GM21447 (cell line): ENCODE measurements around the gene SLC2A9.
"Not testable (repeated sequence)": the region's sequence is repeated elsewhere in the genome, so short reads cannot be mapped to it uniquely, and the experiment has no call there.

Experiments
- ATAC-seq: cut with Tn5 transposase; IDR thresholded peaks from one replicate; pipeline ENCODE4 v1.9.1; 2021; ENCODE audit not compliant: unreplicated experiment

The SLC2A9 gene

DNA sequence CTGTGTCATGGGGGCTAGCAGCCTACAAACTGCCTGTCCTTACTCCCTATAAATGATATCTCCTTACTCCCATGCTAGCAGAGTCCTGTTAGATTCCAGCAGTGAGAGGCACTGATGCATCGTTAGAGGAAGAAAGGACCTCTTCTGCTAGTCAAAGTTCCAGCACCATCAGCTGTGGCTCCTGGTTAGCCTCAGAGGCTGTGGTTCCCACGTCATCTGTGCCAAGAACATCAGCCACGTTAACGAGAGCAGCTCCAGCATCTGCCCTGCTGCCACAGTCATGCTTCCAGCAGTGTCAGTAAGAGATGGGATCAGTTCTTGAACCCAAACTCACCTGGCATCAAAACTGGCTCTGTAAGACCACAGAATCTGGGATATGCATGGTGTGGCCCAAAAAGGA lies 88.5 kb downstream of the SLC2A9 start:
- ATAC-seq: no peak

DNA sequence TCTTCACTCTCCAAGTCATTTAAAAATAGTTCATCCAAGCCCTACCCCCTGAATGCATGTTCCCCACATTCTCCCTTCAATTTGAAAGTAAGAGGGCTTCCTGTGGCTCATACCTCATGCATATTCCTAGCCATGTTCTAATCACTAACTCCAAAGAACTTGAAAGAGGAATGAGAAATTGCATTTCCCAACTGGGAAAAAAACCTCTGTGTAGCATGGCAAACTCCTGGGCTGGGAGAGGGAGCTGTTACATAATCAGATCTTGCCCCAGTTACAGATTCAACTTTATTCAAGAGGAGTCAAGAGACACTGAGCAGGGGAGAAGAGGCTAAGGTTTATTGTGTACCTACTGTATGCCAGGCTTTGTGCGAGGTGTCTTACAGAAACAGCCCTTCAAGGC lies 90.2 kb downstream of the SLC2A9 start:
- ATAC-seq: no peak

DNA sequence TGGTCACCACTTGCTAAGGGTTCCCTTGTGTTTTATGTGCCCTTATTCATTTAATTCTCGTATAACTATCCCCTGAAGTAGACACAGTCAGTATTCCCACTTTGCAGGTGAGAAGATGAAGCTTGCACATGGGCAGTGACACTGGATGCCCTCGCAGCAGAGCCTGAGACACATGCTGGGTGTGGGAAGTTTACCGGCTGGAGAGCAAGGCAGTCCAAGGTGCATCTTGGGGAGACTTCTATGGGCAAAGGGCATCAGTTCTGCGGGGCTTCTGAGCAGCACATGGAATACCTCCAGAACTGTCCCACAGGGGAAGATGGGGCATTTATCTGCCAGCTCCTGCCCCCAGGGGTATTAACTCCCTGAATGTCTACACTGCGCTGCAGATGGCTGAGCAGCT lies 92.2 kb downstream of the SLC2A9 start:
- ATAC-seq: no peak

DNA sequence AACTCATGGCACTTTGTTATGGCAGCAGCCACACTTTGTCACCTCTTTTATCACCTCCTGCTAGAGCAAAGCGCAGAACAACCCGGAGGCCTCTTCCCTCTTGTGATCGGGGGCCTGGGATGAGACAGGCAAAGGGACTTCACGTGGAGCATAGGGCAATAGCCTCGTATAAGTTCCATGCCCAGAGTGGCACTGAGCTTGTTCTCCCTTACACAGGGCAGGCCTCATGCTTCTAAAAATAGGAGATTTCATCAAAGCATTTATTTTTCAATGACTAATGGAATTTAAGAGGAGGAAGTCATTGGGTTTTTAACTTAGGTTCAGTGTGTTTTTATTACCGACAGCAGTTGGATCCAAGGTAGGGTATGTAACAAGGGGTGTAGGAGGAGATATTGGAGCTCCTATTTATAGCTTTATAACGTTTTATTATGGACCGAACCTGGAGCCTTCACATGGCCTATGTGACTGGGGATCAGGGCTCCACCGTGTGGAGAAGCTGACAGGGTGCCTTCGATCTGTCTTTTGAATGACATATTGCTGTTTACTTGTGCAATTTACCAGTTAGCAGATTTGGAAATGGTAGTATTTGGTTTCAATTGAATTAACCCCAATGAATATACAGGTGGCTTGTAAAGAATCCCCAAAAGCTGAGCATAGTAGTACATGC lies 93.8 kb downstream of the SLC2A9 start:
- no peak for ATAC-seq

DNA sequence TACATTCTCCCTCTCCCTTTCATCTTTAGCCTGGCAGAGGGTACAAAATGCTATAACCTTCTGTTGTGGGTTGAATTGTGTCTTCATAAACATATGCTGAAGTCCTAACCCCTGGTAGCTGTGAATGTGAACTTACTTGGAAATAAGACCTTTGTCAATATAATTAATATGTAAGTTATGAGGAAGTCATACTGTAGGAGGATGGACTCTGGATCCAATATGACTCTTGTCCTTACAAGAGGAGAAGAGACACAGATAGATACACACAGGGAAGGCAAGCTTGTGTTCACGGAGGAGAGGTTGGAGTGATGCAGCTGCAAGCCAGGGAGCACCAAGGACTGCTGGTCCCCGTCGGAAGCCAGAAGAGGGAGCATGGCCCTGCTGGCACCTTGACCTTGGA lies 94.7 kb downstream of the SLC2A9 start:
- ATAC-seq: no peak

DNA sequence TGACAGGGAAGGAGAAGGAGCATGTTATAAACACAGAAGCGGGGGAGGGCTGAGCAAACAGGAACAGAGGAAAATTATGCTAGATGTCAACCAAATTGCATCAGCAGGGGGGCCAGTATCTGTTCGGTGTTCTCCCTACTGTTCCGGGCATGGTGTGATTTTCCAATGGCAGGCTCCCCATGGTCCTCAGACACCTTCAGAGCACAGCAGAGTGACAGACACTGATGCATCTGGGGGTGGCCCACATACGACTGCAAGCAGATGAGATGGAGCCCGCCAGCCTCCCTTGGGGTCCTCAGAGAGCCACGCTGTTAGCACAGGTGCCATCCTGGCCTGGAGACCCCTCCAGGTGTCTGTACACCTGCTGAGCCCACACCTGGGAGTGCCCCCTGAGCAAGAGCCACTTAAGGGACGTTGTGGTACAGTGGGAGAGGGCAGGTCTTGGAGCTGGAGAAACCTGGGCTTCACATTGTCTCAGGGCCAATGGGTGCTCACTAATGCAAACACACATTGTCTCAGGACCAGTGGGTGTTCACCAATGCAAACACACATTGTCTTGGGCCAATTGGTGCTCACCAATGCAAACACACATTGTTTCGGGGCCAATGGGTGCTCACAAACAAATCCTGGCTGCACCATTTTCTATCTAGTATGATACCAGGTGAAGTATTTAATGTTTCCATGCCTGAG lies 95.4 kb downstream of the SLC2A9 start:
- ATAC-seq: no peak

DNA sequence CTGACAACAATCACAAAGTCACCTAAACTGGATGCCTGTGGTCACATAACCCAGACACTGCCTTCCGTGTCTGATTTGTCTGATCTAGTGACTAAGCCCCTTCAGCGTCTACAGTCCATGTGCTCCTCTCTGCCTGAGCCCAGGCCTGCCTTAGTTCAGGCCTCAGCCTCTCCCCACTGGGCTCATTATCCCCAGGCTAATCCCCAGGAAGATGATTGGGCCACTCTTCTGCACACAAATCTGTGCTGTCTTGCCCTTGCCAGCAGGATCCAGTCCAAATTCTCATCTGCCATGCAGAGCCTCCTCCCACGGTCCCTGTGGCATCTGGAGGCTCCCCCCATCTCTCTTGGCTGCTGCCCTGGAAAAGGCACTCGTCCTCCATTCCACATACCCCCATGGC lies 96.5 kb downstream of the SLC2A9 start:
- no peak for ATAC-seq

DNA sequence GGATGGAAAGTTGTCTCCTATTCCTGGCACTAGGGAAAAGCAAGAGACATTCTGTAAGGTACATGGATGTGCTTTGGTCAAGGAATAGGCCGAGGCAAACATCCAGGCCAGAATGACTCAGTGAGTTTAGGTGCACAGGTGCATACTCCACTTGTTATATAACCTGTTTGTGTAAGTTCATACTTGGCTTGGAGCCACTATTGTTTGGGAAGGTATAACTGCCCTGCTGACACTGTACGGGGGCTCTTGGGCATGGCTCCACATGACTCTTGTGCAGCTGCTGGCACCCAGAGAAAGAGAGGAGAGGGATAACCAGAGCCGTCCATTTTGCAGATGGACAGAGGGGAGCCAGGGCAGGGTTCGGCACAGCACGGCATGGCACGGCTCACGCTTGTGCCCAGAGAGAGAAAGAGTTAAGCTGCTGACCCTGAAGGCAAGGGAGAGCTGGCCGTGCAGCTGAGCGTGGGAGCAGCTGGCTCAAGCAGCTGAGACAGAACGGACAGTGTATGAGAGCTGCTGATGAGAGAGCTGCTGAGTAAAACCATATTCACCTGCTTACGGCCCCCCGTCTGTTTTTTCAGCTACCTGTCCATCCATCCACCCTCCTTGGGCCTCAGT lies 98.0 kb downstream of the SLC2A9 start:
- ATAC-seq: no peak

DNA sequence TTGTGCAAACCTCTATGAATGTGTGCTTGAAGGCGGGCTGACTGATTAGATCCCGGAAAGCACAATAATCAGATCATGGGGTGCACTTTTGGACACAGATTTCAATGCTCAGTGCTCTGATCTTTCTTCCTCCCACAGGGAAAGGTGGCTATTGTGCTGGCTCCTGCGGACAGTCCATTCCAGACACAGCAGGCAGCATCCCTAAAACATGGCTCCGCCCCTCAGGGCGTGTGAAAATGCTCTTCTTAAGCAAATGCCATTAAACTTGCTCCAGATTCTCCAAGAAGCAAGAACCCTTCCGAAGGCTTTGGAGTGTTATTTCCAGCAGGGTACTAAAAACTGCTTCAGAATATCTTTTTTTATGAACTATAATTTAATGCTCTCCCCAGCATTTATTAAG lies 100.0 kb downstream of the SLC2A9 start:
- no peak for ATAC-seq

DNA sequence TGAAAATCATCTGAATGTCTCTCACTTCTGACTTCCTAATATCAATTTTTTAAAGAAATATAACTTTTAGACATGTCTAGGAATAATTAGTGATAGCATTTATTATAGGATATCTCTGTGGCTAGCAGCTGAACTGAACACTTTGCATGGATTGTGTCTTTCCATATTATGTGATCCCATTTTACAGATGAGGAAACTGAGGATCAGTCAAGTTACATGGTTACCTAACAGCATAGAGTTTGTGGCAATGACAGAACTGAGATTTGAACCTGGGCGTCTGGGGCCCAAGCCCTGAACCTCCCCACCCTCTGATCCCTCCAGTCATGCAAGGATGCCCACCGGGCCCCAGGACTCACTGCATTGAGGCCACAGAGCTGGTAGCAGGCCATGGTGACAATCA lies 101.3 kb downstream of the SLC2A9 start:
- no peak for ATAC-seq

DNA sequence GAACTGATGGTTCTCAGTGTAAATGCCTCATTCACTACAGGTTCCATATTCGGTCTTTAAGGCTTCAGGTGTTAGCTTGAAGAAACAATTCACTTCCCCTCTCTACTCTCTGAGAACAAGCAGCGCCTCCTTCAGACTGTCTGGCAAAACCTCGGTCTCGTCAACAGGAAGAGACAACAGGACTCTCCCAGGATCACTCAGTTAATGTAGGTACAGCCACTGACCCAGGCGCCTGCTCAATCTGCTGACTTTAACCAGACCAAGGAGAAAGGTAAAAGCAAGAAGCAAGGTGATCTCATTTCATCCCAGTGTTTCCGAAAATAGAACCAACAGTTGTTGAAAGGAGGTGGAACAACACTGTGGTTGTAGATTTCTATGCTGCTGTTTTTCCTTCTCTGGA lies 102.2 kb downstream of the SLC2A9 start:
- no peak for ATAC-seq

DNA sequence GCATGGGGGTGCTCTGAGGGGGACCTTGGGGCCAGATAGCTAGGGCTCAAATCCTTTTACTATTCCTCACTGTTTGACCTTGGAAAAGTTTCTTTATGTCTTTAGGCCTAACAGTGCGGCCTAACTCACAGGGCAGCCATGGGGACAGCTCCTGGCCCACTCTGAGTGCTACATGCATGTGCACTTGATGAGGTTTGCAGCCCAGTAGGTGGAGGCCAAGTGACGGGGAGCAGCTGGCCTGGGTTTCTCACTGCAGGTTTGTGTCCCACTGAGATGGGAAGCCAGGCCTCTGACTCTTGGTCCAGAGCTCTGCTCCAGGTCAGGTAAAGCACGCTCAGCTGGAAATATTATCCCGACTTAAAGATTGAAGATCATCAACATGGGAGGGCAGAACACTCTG lies 102.8 kb downstream of the SLC2A9 start:
- no peak for ATAC-seq

DNA sequence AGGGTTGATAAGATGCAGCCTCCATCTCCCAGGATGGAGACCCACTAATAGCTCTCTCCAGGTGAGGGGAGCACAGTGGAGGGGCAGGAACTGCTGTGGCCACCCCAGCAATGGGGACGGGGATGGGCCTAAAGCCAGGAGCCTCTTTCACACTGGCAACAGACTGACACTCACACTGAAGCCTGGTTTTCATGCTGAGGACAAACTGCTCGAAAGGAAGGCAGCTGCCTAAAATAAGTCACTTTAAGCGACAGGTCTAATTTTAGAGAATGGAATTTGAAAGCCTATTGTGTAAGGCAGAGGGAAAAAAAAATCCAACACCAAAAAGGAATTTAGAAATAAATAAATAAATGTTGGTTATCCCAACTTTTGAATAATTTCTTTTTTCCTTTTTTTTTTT lies 104.4 kb downstream of the SLC2A9 start:
- no peak for ATAC-seq

DNA sequence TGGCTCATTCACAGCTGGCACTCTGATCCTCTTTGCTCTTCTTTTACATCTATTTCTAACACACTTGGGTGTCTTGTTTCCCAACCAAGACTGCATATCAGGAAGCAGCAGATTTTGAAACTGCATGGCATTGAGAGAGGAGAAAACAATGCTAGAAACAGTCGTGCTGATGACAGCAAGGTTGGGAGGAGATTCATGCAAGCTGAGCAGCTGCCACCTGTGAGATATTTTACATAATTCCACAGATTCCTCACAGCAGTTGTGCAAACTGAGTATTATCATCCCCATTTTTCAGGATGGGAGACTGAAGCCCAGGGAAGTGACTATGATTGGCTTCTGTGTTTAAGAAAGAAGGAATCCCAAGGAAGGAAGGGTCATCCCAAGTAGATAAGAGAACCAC lies 105.0 kb downstream of the SLC2A9 start:
- no peak for ATAC-seq

DNA sequence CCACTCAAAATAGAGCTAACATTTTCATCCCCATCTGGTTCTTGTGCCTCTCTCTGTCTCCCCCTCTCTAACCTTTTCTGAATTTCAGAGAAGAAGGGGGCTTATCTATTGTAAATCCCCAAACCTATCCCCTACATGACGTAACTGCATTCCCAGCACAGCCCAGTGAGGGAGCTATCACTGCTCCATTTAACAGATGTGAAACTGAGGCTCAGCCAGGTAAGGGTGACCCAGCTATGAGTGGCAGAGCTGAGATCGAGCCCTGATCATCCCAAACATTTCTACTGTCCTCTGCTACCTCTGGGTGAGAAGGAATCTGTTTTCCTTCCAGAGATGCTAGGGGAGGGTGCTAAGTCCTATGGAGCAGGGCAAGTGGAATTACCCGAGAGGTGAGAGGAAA lies 107.5 kb downstream of the SLC2A9 start:
- no peak for ATAC-seq

DNA sequence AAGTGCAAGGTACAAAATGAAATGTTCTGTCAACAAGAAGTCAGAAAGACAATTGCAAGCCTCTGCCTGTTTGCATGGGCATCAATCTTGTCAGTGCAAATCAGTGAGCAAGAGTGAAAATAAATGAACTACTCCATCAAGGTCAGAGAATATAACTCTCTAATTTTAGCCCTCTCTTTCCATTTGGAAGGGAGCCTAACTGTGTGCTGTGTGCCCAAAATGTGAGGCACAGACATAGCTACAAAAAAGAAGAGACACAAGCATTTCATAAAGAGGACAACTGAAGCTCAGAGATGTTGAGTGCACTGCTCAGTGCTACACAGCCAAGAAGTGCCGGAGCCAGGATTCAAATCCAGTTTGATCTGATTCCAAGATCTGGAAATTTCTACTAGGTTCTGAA lies 114.3 kb downstream of the SLC2A9 start:
- no peak for ATAC-seq

DNA sequence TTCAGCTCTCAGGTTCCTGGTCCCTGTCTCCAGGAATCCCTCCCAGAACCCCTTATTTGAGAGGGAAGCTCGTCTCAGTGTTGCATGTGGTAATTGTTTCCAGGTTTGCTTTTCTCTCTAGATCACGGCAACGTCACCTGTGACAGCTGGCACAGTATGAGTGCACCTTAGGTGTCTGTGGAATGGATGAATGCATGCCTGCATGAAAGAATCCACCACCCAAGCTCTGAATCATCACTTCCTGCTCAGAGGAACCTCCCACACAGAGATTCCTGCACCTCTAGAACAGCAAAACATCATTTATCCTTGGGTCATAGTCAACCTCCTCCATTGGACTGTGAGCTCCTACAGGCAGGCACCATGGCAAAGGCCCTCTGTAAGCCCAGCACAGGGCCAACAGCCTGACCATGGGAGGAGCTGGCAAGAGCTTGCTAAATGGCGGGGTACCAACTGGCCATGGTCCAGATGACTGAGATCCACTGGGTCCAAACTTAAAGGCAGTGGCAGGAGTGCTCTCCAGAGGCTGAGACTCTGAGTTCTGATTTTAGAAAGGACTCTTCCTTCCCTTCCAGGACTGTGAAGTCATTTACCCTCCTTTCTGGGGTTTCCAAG lies 116.2 kb downstream of the SLC2A9 start:
- ATAC-seq: no peak

DNA sequence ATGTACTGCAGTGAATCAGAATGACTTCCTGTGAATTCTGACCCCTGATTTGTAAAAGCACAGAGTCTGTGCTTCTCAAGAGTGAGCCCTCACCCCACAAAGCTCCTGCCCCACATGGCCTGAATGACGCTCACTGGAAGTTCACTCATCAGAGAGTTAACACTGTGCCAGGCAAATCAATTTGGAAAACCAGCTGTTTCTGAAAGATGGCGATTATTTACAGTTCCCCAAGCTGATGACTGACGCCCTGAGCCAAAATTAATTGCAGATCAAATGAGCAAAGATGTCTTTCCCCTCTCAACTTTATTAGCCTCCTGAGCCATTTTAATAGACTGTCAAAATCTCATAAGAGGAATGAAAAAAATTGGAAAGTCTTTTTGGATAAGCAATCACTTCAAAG lies 118.0 kb downstream of the SLC2A9 start:
- ATAC-seq: no peak

DNA sequence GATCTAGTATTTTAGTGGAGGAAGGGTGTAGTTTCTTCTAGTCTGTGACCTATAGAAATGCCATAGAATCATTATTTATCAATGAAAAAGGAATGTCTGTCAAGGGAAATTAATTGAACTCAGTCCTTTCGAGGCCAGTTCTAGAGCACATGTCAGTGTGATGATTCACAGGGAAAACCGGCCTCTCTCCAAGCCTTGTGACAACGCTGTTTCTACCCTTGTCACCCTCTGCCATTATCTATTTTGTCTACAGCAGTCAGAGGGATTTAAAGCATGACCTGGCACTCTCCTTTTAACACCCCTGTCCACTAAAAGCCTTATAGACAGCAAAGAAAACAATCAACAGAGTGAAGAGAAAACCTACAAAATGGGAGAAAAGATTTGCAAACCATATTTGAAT lies 120.0 kb downstream of the SLC2A9 start:
- ATAC-seq: no peak

DNA sequence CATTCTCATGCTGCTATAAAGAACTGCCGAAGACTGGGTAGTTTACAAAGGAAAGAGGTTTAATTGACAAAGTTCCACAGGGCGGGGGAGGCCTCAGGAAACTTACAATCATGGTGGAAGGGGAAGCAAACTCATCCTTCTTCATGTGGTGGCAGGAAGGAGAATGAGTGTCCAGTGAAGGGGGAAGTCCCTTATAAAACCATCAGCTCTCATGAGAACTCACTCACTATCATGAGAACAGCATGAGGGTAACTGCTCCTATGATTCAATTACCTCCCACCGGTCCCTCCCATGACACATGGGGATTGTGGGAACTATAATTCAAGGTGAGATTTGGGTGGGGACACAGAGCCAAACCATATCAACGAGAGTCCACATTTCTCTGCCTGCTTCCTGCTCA lies 120.7 kb downstream of the SLC2A9 start:
- not testable (repeated sequence) for ATAC-seq

DNA sequence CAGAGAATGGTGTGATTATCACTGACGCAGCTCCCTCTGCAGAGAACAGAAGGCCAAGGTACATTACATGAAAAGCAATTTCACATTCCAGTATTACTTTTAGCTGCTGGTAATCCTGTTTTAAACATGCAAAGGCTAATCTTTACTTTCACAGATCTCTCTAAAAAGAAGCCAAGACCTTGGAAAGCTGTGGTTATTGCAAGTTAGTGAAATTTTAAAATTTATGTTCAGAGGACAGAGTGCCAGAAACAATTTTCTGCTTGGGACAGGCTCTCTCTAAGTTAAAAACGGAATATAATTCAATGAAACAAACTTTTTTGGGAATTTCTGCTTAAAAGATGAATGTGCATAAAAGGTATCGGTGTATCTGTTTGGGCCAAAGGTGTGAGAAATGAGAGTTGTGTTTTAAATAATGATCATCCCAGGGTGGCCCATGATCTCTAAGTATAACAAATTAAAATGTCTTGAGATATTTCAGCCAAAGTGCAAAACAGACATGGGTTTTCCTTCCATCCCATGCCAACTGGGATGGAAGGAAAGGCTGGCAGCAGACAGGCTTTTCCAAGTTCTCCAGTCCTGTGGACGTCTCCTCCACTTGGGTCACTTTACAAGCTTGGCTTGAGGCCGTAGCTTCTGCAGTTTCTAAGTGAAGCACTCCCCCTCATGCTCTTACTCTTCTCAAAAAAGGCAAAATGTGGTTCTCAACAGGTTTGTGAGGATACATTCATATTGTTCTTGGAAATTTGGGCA lies 121.8 kb downstream of the SLC2A9 start:
- no peak for ATAC-seq
